GM23338 (cell line): Measurements from ENCODE around the gene GPR31. TPM values are rescaled to one million over a fixed set of nuclear protein-coding genes. Genes with fewer than 3 reads are reported as not detected.

Experiments
- ATAC-seq: fragments of 200-7000 bp; cut with Tn5 transposase; 3 replicates; pipeline ENCODE4 v1.9.1; 2020
- DNase-seq: peaks from one replicate; pipeline ENCODE4 v3.0.0-alpha.2; 2015; ENCODE audit warnings: low spot score
- H2AFZ ChIP-seq: fragments of 200-600 bp; sonication (generic); 2 replicates; pipeline ENCODE4 v1.8.0; 2016; ENCODE audit warnings: antibody characterized with exemption, mild to moderate bottlenecking, moderate library complexity
- H3F3A ChIP-seq: fragments of 200-600 bp; sonication (generic); replicated peaks from 2 replicates; pipeline ENCODE4 v1.8.0; 2017; ENCODE audit warnings: antibody characterized with exemption, mixed run types, low read depth
- H3K27ac ChIP-seq: fragments of 200-600 bp; sonication (generic); 2 replicates; pipeline ENCODE4 v1.6.1; 2016; ENCODE audit warnings: low read depth
- H3K27me3 ChIP-seq: fragments of 200-600 bp; sonication (generic); 2 replicates; pipeline ENCODE4 v1.8.0; 2016; ENCODE audit warnings: mild to moderate bottlenecking, mixed run types, moderate library complexity; ENCODE audit not compliant: insufficient read depth
- H3K36me3 ChIP-seq: fragments of 200-600 bp; sonication (generic); 2 replicates; pipeline ENCODE4 v1.8.0; 2016; ENCODE audit warnings: mild to moderate bottlenecking; ENCODE audit not compliant: insufficient read depth
- H3K4me1 ChIP-seq: fragments of 200-600 bp; sonication (generic); 2 replicates; pipeline ENCODE4 v1.8.0; 2016; ENCODE audit warnings: mild to moderate bottlenecking, moderate library complexity; ENCODE audit not compliant: insufficient read depth
- H3K4me2 ChIP-seq: fragments of 200-600 bp; sonication (generic); 2 replicates; pipeline ENCODE4 v1.7.1; 2017; ENCODE audit warnings: mixed run types
- H3K4me3 ChIP-seq: fragments of 200-600 bp; sonication (generic); 2 replicates; pipeline ENCODE4 v1.6.1; 2016; ENCODE audit warnings: mixed run types
- H3K79me2 ChIP-seq: fragments of 200-600 bp; sonication (generic); replicated peaks from 2 replicates; pipeline ENCODE4 v1.8.0; 2017; ENCODE audit warnings: mild to moderate bottlenecking; ENCODE audit not compliant: insufficient read depth
- H3K9me2 ChIP-seq: fragments of 200-600 bp; sonication (generic); 2 replicates; pipeline ENCODE4 v1.8.0; 2017; ENCODE audit not compliant: insufficient read depth
- H4K20me1 ChIP-seq: fragments of 200-600 bp; sonication (generic); replicated peaks from 2 replicates; pipeline ENCODE4 v1.8.0; 2017; ENCODE audit warnings: mild to moderate bottlenecking; ENCODE audit not compliant: insufficient read depth
- H3K27ac Mint-ChIP-seq: 2 replicates; pipeline ENCODE4 v1.8.0; 2020; ENCODE audit warnings: inconsistent platforms, mild to moderate bottlenecking, moderate library complexity, mixed read lengths
- H3K27me3 Mint-ChIP-seq: 3 replicates; pipeline ENCODE4 v1.8.0; 2022; ENCODE audit warnings: low read depth, mild to moderate bottlenecking, moderate library complexity, mixed read lengths, inconsistent platforms; ENCODE audit not compliant: insufficient read depth, poor library complexity
- H3K36me3 Mint-ChIP-seq: 3 replicates; pipeline ENCODE4 v1.8.0; 2021; ENCODE audit warnings: low read depth, mild to moderate bottlenecking, inconsistent platforms, moderate library complexity, mixed read lengths
- H3K4me1 Mint-ChIP-seq: 3 replicates; pipeline ENCODE4 v1.8.0; 2020; ENCODE audit warnings: mild to moderate bottlenecking, inconsistent platforms, mixed read lengths
- H3K4me3 Mint-ChIP-seq: 3 replicates; pipeline ENCODE4 v1.8.0; 2021; ENCODE audit warnings: moderate library complexity, mild to moderate bottlenecking, inconsistent platforms, mixed read lengths
- H3K9me3 Mint-ChIP-seq: 3 replicates; pipeline ENCODE4 v1.8.0; 2020; ENCODE audit warnings: moderate library complexity, mild to moderate bottlenecking, inconsistent platforms, mixed read lengths
- EZH2 ChIP-seq: fragments of 200-600 bp; sonication (generic); IDR thresholded peaks from one replicate; pipeline ENCODE4 v1.8.0; 2017; ENCODE audit warnings: antibody characterized with exemption, mild to moderate bottlenecking, low read depth; ENCODE audit not compliant: unreplicated experiment
- EZH2phosphoT487 ChIP-seq: fragments of 200-600 bp; sonication (generic); IDR thresholded peaks from one replicate; pipeline ENCODE4 v1.8.1; 2018; ENCODE audit warnings: antibody characterized with exemption; ENCODE audit not compliant: unreplicated experiment
- JUNB ChIP-seq: IDR thresholded peaks from one replicate; pipeline ENCODE4 v1.6.1; 2016; ENCODE audit warnings: antibody characterized with exemption; ENCODE audit not compliant: unreplicated experiment
- POLR2AphosphoS5 ChIP-seq: IDR thresholded peaks from 2 replicates; pipeline ENCODE4 v1.6.1; 2016; ENCODE audit warnings: antibody characterized with exemption, low read depth
- STAT1 ChIP-seq: IDR thresholded peaks from one replicate; pipeline ENCODE4 v1.6.1; 2016; ENCODE audit warnings: antibody characterized with exemption; ENCODE audit not compliant: unreplicated experiment
- ZNF114 ChIP-seq: fragments of 250-450 bp; sonication (Bioruptor Pico); IDR thresholded peaks from 2 replicates; pipeline ENCODE4 v1.5.0; 2020; ENCODE audit warnings: mild to moderate bottlenecking, moderate library complexity
- ZNF331 ChIP-seq: fragments of 250-450 bp; sonication (Bioruptor Pico); IDR thresholded peaks from 2 replicates; pipeline ENCODE4 v1.5.0; 2020; ENCODE audit warnings: low read depth, mild to moderate bottlenecking, moderate library complexity
- polyA plus RNA-seq: library from polyadenylated mRNA; unstranded; fragments of >200 nt; fragmentation: Nextera tagmentation; extraction: Ambion mirVana; gene quantifications from 2 replicates; pipeline ENCODE4 v1.2.1, GENCODE V29; 2016
- total RNA-seq: library from RNA; depleted of rRNA; stranded (reverse); fragments of >200 nt; shearing (Covaris generic); gene quantifications from 2 replicates; pipeline ENCODE4 v1.2.3, GENCODE V29; 2014
- TF ChIP-seq, protein P1 (sequence below): IDR thresholded peaks from one replicate; pipeline ENCODE4 v1.6.1; 2018; ENCODE audit warnings: antibody characterized with exemption; ENCODE audit not compliant: unreplicated experiment
- TF ChIP-seq, protein P2 (sequence below), 2 experiments: fragments of 200-600 bp in 1 of 2; sonication (generic) in 1 of 2; conservative IDR thresholded peaks; 2 replicates each; pipeline versions ENCODE4 v1.5.1 to v1.6.1; 2016 to 2017; ENCODE audit warnings: antibody characterized with exemption in 2 of 2, low read depth in 2 of 2, mild to moderate bottlenecking in 2 of 2, moderate library complexity in 1 of 2
- TF ChIP-seq, protein P3 (sequence below): IDR thresholded peaks from 2 replicates; pipeline ENCODE4 v1.6.1; 2016; ENCODE audit warnings: antibody characterized with exemption

GPR31 gene
- total and polyA plus RNA-seq, 2 experiments from 2014 or later = not detected

DNA sequence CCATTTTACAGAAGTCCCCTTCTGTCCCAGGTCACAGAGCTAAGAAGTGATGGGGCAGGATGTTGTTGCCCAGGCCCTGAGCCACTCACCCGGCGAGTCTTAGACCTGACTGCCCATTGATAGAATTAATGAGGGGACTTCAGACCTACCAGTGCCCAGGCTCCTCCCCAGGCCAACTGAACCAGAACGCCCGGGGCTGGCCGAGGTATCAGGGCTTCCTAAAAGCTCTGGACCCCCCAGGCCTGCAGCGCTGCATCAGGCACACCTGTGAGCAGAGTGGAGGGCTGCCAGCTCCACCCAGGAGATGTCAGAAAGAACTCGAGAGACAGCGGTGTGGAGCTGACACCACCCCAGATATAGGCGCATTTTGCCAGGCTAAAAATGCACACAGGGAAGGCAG is 3.5 kb downstream of the GPR31 start (continued):
- TF ChIP-seq, protein P1, sequence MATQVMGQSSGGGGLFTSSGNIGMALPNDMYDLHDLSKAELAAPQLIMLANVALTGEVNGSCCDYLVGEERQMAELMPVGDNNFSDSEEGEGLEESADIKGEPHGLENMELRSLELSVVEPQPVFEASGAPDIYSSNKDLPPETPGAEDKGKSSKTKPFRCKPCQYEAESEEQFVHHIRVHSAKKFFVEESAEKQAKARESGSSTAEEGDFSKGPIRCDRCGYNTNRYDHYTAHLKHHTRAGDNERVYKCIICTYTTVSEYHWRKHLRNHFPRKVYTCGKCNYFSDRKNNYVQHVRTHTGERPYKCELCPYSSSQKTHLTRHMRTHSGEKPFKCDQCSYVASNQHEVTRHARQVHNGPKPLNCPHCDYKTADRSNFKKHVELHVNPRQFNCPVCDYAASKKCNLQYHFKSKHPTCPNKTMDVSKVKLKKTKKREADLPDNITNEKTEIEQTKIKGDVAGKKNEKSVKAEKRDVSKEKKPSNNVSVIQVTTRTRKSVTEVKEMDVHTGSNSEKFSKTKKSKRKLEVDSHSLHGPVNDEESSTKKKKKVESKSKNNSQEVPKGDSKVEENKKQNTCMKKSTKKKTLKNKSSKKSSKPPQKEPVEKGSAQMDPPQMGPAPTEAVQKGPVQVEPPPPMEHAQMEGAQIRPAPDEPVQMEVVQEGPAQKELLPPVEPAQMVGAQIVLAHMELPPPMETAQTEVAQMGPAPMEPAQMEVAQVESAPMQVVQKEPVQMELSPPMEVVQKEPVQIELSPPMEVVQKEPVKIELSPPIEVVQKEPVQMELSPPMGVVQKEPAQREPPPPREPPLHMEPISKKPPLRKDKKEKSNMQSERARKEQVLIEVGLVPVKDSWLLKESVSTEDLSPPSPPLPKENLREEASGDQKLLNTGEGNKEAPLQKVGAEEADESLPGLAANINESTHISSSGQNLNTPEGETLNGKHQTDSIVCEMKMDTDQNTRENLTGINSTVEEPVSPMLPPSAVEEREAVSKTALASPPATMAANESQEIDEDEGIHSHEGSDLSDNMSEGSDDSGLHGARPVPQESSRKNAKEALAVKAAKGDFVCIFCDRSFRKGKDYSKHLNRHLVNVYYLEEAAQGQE = no peak
- no peak for TF ChIP-seq EZH2phosphoT487
- no peak for TF ChIP-seq ZNF114 (CRISPR knock-in tag)
- no peak for TF ChIP-seq STAT1
- TF ChIP-seq ZNF331 (CRISPR knock-in tag) = no peak
- TF ChIP-seq, protein P2, sequence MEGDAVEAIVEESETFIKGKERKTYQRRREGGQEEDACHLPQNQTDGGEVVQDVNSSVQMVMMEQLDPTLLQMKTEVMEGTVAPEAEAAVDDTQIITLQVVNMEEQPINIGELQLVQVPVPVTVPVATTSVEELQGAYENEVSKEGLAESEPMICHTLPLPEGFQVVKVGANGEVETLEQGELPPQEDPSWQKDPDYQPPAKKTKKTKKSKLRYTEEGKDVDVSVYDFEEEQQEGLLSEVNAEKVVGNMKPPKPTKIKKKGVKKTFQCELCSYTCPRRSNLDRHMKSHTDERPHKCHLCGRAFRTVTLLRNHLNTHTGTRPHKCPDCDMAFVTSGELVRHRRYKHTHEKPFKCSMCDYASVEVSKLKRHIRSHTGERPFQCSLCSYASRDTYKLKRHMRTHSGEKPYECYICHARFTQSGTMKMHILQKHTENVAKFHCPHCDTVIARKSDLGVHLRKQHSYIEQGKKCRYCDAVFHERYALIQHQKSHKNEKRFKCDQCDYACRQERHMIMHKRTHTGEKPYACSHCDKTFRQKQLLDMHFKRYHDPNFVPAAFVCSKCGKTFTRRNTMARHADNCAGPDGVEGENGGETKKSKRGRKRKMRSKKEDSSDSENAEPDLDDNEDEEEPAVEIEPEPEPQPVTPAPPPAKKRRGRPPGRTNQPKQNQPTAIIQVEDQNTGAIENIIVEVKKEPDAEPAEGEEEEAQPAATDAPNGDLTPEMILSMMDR (conservative IDR thresholded peaks at IDR 0.05; ENCODE audit: low read depth in 2 of 2) = no peak

DNA sequence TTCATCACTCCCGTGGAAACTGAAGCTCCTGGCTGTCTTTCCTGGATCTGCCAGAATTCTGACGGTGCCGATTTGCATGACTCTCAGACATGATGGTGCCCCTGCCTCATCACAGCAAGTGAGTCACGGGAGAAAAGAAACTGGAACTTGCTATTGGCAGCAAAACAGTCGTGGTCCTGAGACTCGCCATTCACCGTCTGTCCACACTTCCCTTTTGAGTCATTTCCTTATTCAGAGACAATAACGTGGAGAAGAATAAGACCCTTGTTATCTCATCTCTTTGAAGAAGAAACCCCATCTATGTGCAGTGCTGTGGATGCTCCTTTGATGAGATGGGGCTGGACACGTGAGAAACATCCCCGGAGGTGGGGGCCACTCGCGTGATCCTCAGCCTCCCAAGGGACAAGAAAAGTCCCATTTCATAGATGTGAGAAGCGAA is 4.2 kb downstream of the GPR31 start:
- no peak for ATAC-seq
- H3K4me3 Mint-ChIP-seq = no peak overlapping the region
- no peak for TF ChIP-seq POLR2AphosphoS5
- TF ChIP-seq ZNF331 (CRISPR knock-in tag) = no peak
- TF ChIP-seq, protein P1 = no peak
- TF ChIP-seq, protein P3, sequence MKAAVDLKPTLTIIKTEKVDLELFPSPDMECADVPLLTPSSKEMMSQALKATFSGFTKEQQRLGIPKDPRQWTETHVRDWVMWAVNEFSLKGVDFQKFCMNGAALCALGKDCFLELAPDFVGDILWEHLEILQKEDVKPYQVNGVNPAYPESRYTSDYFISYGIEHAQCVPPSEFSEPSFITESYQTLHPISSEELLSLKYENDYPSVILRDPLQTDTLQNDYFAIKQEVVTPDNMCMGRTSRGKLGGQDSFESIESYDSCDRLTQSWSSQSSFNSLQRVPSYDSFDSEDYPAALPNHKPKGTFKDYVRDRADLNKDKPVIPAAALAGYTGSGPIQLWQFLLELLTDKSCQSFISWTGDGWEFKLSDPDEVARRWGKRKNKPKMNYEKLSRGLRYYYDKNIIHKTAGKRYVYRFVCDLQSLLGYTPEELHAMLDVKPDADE = no peak
- no peak for TF ChIP-seq ZNF114 (CRISPR knock-in tag)
- no peak for TF ChIP-seq JUNB
- TF ChIP-seq EZH2 = no peak
- no peak for TF ChIP-seq EZH2phosphoT487

More for the DNA sequence above, 4.2 kb downstream of the GPR31 start:
- H3K79me2 ChIP-seq = no peaks in the 10 kb centered on the region
- no peaks in the 10 kb centered on the region; the same call in 1 of the 2 replicates for H3K36me3 ChIP-seq
- Mint-ChIP-seq H3K9me3 (peaks cover 9% of the 10 kb centered on the region; the same call in 2 of the 3 replicates), H3K4me1 (peaks cover 24% of the 10 kb centered on the region), H3K27me3 (peaks cover 11% of the 10 kb centered on the region), H3K36me3 (peaks cover 8% of the 10 kb centered on the region; the same call in 1 of the 3 replicates), H3K27ac (no peak overlapping the region)
- no peaks in the 10 kb centered on the region; the same call in 1 of the 2 replicates for H3F3A ChIP-seq
- H3K4me1 ChIP-seq = peaks cover 10% of the 10 kb centered on the region
- no peak overlapping the region for H3K4me3 ChIP-seq
- H2AFZ ChIP-seq = no peak overlapping the region
- no peak overlapping the region for H3K27ac ChIP-seq
- DNase-seq = no peak
- H4K20me1 ChIP-seq = no peaks in the 10 kb centered on the region
- peaks cover 34% of the 10 kb centered on the region for H3K9me2 ChIP-seq
- H3K27me3 ChIP-seq = 0 out of 2 replicates have a peak, but pooled peaks cover 5% of the 10 kb centered on the region
- no peak overlapping the region for H3K4me2 ChIP-seq
